ENCODE measurements around the gene SCD.

GRCh38 chr10:100325158-100325557 is 21.9 kb upstream of the SCD start:
- TF ChIP-seq CTCF (IDR thresholded peaks at IDR 0.05) = no peak
- no peak for TF ChIP-seq POLR2A (IDR thresholded peaks at IDR 0.05)
- no peak for TF ChIP-seq POLR2AphosphoS5 (IDR thresholded peaks at IDR 0.05)

Measured in sigmoid colon (tissue), 4 donors.